HG02938 (cell line): ENCODE data around the gene ARNT2.

Experiments used
- ATAC-seq: cut with Tn5 transposase; IDR thresholded peaks from one replicate; pipeline ENCODE4 v1.9.1; 2021; ENCODE audit warnings: mild to moderate bottlenecking, moderate library complexity; ENCODE audit not compliant: unreplicated experiment

ARNT2 gene

DNA sequence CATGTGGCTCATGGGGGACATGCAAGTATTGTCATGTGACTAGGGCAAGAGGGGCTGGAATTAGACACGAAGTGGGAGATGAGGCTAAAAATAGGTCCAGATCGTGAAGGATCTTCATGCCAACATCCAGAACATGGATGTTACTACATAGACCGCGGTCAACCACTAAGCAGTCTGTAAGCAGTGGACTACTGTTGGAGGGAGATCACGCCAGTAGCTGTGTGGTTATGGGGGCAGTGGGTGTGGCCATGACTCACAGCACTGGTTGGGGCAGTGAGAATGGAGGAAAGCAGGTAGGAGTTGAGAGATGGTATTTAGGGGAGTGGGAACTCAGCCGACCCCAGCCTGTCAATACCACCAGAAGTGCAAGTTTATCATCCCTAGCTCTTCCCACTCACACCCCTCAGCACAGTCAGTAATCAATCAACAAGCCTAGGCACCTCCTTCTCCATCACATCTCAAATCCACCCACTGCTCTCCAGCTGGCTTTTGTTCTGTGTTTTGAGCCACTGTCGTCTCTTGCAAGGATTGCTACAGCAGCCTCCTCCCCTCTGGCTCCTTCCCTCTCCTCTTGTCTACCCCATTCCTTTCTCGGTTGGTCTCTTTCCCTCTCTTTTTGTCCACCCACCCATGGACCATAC is 183.8 kb downstream of the ARNT2 start:
- ATAC-seq: no peak

DNA sequence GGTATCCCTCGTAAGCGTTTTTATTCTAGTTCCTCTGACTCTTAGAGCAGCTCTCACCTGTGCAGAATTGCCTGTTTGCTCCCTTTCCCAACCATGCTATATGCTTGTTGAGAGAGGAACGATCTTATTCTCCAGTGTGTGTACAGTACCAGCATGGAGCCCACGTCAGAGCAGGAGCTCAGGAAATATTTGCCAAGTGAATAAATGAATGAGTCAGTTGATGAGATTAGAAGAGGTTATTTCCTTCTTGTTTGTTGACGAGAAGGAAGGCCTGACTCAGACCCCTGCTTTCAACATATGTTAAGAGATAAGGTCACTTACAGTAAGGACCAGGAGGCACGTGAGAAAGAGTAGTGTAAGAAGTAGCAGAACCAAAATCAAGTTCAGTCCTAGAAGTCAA is 184.6 kb downstream of the ARNT2 start:
- no peak for ATAC-seq

DNA sequence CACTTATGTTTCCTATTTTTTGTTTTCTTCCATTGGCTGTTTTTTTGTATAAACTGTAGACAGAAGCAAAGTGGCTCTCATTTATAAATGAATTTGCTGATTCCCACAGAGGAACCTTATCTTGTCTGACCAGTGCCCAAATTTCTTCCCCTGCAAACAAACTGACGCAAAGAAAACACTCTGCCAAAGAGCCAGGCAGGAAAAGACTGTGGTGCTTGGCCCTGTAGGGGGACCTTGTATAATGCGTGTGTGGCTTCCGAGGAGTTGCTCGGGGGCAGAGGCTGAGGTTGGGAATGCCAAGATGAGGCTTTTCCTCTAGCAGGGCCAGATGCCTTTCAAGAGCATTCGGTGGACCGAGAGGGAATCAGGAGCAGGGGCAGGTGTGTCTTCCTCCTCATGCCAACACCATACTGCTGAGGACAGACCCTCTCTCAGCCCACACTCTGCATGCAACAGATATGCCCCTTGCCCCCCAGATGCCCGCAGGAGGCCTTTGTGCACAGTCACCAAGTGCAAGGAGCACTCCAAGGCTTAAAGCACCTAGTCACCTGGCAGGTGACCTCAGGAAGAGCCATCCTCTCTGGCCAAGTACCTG is 186.7 kb downstream of the ARNT2 start:
- no peak for ATAC-seq

DNA sequence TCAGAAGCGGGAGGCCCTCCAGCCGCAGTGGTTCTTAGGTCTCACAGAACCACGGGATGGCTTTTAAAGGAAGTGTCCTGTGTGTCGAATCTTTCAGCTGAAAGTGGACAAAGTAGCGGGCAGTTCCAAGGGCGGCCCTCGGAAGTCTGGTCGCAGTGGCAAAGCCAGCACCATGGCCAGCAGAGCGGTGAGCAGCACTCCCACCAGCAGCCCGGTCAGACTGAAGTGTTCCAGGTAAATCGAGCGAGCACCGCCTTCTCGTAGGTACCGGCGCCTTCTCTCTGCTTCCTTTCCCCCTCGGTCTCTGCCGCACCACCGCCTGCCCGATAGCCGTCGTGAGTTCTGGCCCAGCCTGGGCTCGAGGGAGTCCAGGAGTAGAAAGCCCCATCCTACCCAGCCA is 187.3 kb downstream of the ARNT2 start:
- no peak for ATAC-seq

DNA sequence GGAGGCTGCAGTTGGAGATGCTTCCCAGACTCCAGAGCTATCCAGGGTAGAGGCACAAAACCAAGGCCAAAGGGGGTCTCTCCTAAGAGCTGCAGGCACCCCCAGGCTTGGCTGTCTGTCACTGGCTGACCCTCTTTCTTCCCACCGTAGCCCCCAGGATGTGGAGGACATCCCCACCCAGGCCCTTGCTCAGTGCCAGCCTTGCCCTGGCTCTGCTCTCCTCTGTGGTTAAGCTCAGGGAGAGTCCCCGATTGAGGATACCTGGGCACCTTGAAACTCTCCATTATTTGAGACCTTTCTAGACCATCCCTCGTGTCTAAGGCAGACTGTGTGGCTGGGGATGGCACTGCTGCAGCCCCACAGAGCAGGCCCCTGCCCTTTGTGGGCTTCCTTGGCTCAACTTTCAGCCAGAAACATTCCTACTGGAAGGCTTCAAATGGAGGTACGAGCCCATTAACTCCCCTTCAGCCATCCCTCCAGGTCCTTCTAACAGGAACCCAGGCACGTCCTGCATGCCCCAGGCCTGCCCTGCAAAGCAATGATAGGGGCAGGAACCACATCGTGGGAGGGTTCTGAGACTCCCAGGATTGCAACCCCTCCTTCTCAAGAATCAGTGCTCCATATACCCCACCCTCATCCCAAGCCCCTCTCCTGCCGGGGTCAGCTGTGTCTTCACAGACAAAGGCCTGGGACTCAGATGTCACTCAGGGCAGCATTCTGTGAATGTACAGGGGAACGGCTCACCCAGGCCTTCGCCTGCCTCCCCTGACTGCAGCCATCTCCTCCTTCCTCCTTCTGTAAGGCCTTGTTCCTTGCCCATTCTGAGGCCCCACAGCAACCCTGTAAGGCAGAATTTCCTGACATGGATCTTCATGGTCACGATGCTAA is 188.0 kb downstream of the ARNT2 start:
- ATAC-seq: no peak

DNA sequence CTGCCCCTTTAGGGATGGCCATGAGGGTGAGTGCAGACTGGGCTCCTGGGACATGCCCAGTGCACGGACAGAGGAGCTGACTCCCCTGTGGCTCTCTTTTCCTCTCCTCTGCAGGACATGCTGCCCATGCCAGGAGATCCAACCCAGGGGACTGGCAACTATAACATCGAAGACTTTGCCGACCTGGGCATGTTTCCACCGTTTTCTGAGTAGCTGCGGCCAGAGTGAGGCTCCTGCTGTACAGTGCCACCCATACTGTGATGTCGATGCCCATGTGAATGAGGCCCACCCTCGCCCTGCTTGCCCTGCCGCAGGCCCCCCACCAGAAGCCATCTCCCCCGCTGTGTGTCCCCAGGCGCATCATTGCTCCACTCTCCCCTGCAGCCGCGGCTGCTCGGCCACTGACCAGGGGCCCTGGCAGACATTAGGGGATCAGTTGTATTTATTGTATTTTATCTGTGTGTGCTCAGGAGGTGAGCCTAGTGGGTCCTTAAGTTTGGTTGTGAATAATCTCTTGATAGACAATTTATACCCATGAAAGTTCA is 189.4 kb downstream of the ARNT2 start:
- no peak for ATAC-seq

DNA sequence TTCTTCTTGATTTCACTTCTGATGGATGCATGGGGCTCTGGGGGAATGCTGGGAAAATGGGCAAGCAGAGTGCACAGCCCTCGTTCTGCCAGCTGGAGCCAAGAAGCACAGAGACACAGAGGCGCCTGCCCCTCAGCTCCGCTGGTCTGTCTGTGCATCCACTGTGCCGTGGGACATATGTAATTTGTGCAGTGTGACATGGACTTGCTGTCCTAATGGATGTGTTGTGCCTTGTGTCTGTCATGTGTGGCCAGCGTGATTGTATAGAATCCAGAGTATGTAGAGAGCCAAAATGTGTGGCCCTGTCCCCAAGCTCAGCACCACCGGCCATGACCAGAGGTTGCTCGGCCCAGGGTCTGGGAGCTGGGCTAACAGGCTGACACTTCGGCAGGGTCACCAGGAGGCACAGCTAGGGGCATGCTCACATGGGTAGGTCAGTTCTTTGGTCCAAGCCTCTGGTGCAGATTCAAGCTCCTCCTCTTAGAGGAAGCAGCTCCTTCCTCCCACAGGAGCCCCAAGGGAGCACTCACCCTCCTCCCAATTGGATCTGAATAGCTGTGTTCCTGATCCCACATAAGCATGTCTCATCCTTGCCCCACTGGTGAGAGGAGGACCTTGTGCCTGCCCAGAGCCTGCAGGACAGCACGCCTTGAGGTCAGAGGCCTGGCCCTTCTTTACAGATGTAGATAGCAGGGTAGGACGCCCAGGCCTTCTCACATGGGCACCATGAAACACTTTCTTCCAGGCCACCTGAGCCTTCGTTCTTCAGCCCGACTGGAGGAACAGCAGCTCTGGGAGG is 190.1 kb downstream of the ARNT2 start:
- no peak for ATAC-seq

DNA sequence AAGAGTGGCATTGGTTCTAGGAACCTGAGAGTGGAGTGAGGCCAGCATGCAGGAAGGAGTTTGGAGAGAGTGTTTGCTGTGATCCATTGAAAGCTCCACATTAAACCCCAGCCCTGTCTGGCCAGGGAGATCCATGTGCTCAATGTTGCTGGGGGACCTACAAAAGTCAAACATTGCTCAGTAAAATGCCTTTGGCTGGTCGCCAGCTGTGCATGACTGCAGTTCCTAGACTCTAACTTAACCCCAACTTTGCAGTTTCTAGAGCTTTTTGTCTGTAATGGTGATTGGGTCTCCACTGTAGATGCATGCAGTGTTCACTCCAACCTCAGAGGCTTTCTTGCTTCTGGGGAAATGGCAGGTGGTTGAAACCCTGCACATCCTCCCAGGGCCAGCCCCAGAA is 191.2 kb downstream of the ARNT2 start:
- no peak for ATAC-seq

DNA sequence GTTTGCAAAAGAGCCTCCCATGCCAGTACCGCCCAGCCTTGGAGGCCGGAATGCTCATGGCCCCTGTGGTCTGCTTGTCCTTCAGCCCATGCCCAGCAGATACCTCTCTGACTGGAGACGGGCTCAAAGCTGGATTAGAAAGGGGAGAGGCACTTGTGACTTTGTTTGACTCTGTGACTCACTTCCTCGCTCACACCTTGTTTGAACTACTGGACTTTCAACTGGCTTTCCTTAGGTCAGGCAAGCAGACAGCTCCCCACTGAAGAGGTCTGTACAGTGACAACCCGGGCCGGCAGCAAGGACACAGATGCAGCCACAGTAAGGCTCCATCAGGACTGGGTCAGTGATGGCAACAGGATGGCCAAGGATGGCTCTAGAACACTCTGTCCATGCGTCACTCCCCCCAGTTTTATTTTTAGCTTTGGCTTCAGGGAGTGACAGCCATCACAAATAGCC is 192.4 kb downstream of the ARNT2 start:
- no peak for ATAC-seq

DNA sequence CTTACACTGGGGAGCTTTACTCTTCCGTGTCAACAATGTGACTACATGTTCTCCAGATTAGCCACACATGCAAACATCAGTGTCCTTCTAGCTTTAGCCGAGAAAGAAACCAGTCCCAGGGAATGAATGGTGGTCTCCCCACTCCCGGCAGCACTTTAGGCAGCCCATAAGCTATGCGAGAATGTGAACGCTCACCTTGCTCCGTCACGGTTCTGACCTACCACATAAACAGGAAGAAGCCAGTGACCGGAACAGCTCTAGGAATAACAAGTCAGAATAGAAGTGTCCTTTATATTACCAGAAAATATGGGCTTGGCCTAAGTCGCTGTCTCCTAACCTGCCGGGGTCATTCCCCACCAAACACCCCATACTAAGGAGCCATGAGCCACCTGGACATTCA is 192.9 kb downstream of the ARNT2 start:
- ATAC-seq: no peak

DNA sequence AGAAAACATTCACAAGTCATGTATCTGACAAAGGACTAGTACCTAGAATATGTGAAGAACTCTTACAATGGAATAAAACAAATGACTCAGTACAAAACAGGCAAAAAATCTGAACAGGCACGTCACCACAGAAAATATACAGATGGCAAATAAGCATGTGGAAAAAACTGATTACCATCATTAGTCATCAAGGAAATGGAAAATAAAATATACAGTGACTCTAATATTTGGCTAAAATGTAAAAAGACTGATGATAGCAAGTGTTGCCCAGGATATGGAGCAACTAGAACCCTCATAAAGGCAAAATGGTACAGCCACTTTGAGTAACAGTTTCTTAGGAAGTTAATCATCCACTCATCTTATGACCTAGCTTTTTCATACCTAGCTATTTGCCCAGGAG is 195.2 kb downstream of the ARNT2 start:
- ATAC-seq: no peak

DNA sequence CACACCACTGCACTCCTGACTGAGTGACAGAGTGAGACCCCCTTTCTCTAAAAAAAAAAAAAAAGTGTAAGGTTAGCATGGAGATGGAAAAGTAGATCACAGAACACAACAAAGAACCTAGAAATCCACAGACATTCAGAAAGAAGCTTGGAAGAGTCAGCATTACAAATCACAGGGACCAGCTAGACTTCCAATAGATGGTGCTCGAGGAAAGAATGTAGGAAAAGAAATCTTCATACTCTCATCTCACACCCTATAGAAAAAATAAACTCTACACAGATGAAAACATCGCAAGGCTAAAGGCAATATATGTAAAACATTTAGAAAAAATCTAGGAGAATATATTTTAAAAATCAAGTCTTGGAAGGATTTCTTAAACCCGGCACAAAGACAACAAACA is 196.4 kb downstream of the ARNT2 start:
- no peak for ATAC-seq

DNA sequence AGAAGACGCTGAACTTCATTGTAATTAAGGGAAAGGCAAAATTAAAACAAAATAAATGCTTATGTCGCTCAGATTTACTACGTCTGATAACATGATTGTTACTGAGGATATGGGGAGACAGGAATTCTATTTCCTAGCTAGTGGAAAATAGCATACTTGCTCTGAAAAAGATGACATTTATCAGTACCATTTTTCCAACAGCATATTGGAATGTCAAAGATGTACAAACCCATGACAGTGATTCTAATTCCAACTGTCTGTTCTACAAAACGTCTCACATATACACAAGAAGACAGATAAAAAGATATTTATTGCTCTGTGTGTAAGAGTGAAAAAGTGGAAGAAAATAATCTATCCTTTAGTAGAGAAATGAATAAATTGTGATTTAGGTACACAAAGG is 197.1 kb downstream of the ARNT2 start:
- no peak for ATAC-seq

DNA sequence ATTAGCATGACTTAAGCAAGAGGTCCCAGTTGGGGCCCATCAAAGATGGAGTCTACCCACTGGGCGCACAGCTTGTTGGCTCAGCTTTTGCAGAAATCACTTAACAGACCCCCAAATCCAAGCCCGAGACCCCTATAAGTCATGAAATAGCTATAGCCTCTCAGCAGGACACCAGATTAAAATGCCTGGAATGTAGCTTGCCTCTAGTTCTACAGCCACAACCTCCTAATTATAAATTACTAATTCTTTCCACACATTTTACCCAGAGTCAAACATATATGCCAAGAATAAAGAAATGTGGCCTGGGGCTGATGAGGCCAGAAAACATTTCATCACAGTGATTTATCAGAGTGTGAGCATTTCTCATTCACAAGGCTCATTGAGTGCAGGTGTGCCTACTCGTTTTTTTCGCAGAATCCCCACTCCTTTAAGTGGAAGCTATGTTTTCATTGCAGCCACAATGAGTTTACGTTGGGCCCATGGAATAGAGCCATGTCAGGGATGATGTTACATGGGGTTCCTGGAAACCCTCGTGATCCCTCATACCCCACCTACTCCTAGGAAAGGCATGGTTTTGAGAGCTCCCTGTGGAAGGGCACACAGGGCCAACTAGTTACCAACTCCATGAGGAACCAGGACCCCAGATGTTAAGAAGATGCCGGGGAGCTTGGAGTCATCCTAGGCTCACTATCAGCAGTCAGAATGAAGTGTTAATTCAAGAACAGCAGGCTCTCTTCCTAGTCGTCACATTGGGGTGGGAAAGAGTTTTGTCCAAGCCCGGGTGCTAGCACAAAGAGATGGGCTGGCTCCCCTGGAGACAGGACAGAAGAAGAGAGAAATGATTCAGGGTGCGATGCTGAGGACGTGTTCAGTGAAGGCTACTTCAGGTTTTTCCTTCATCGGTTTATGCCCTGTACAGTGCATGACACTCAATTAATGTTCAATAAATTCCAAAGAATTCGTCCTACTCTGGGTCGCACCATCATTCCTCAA is 200.7 kb downstream of the ARNT2 start:
- ATAC-seq: no peak

DNA sequence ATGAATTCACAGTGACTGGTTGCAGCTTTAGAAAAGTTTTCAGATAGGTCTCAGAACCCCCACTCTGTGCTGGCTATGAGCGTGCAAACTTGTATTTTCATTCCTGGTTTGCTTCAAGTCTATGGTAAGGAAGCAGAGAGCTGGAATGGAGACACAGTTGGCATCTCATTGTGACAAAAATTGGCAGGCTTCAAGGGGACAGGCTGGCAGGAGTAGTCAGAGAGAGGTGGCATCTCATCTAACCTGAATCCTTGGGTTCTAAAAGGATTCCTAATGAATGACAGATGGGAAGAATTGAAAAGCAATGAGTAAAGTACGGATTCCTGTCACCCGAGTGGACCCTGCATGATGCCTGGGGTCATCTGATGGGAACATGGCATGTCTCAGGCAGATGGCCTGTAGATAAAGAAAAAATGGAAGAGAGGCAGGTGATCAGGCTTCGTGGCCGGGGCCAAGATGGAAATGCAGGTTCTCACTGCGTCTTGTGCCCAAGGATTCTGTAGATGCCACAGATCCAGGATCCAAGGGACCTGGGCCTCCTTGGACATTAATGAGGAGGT is 201.5 kb downstream of the ARNT2 start:
- ATAC-seq: no peak

DNA sequence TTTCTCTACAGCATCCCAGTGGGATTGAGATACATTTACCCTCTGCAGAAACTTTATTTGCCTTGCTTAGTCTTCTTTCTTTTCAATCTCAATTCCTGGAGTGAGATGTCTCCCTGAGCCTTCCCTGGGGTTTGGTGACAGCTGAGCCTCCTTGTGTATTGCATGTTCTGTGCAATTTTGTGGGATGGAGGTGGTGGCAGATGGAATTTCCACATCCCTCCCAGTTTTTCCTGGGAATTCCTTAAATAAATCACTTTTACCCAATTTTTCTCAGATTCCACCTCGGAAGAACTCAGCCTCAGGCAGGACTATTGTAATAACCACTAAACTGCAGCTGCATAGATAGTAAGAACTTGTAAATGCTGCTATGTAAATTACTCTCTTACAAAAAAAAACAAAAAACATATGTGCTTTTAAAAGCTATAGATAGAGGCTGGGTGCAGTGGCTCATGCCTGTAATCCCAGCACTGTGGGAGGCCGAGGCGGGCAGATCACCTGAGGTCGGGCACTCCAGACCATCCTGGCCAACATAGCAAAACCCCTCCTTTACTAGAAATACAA is 202.4 kb downstream of the ARNT2 start:
- no peak for ATAC-seq

DNA sequence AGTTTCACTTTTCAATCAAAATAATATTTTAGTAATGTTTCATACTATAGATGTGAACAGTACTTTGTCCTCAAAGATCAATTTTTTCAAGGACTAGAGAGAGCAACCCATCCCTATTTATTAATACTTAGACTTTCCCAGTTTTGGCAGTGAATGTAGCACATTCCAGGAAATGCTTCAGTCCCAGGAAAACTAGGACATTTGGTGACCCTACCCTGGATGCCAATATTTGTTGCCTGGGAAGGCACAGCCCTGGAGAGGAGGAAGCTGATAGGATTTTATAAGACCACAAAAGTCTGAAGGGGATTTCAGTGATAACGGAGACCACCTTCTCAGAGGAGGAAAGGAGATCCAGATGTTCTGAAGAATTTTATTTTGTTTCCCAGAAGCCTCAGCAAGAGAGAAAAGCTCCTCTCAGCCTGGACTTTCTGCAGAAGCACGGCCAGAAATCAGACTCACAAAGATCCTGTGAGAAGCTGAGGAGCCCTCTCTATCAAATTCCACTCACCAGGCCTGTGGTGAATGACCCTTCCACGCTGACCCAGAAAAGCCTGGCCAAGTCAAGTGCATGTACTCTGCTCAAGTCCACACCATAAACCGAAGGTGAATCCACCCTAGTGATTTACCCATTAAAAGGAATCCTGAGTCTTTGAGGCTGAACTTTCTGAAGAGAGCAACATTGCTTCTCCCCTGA is 203.3 kb downstream of the ARNT2 start:
- no peak for ATAC-seq

DNA sequence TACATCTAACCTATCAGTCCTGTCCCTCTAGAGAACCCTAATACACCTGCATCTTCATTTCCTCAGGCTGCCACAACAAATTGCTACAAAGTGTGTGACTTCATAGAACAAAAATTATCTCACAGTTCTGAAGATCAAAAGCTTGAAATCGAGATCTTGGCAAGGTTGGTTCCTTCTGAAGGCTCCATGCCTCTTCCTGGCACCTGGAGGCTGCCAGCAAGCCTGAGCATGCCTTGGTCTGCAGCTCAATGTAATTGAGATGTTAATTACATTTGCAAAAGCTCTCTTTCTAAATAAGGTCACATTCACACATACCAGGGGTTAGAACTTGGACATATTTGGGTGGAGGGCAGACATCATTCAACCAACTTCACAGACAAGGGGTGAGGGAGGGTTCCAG is 204.5 kb downstream of the ARNT2 start:
- no peak for ATAC-seq

DNA sequence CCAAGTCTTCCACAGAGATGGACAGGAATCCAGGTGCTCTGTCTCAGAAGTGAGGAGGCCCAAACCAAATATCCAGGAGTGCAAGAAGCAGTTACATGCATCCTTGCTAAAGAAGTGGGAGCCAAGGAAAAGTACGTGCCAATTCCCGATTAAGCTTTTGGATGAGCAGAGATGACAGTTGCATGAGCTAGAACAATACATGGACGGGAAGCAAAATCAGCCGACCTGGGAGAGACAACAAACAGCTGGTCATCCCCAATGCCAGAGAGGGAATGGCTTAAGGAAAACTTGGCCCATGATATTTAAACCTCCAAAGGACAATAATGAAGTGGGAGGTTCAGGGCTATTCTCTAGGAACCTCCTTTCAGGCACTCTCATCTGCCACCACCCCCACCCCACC is 204.9 kb downstream of the ARNT2 start:
- ATAC-seq: no peak
